A549 treated with GW870086 at 1 μM for 4 hours (cell line): Measurements from ENCODE around the gene CAAP1. TPM values are rescaled to one million over a fixed set of nuclear protein-coding genes. Genes with fewer than 3 reads are reported as not detected.

Experiments used
- total RNA-seq: library from RNA; stranded (reverse); fragments of 200-300 nt; extraction: Qiagen RNA extraction; gene quantifications from 5 replicates; pipeline ENCODE4 v1.2.3, GENCODE V29; 2022; ENCODE audit warnings: low read depth

CAAP1 gene
- total RNA-seq, result 16.8 to 22.7 TPM (median 20.2 TPM) in 5 replicates

DNA sequence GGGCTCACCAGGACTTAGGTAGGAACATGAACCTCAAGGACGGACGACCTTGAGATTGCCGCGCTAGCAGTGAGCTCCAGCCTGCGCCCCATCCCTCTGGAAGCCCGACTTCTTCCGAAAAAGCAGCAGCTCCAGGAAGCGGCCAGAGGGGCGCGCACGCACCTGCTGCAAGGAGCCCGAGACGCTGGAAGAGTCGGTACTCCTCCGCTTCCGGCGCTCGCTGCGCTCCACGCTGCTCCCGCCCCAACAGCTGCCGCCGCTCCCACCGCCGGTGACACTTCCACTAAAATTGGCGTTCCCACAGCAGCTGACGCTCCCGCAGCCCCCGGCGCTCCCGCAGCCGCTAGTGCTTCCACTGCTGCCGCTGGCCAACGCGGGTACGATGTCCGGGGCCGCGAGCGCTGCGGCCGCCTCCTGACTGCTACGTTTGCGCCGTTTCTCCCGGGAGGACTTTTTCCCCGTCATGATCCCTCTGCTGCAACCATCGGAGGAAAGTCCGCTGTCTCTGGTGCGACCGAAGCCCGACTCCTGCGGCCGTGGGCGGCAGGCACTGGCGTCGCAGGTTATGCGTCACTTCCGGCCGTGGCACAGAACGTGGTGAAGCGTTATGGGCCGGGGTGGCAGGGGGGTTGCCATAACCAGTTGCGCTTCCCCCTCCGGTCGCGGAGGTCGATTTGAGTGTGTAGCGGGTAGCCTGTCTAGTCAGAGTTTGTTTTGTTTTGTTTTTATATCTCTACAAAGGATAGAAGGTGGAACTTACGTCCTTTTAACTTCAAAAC lies at the start of gene CAAP1:
TSS of gene CAAP1 (minus strand) at position 552 of the 779 bp plus-strand sequence. CDS start at position 465, 87 bp downstream.

Other genes with a start within 250 kb of the CAAP1 start
- gene PLAA, start 54.4 kb upstream of the CAAP1 start, total RNA-seq, result 27.8 to 37.6 TPM (median 33.0 TPM) in 5 replicates
- 10.9 to 15.2 TPM (median 13.4 TPM) in 5 replicates for gene IFT74, start 63.6 kb upstream of the CAAP1 start, total RNA-seq
- gene LRRC19, start 112.9 kb upstream of the CAAP1 start, total RNA-seq, result not detected in 5 replicates
- 0.07 to 0.16 TPM (median 0.11 TPM) in 5 replicates for gene TEK, start 216.4 kb upstream of the CAAP1 start, total RNA-seq